ENCODE results near the gene EPHA4. TPM values are rescaled to one million over a fixed set of nuclear protein-coding genes. Genes with fewer than 3 reads are reported as not detected.

Gene EPHA4
- total RNA-seq, 2 donors from 2014 or later = 20.8 to 39.2 TPM

GRCh38 chr2:221389421-221389820 is 182.7 kb downstream of the EPHA4 start:
- DNase-seq (ENCODE audit: low spot score) = no peak
- intact Hi-C loops (cut with DNase I) = loop anchor here in 1 of 2 donors (2.0 kb wide), 1 partner anchor 67 kb away; no protein-coding TSS in a partner anchor

DNA sequence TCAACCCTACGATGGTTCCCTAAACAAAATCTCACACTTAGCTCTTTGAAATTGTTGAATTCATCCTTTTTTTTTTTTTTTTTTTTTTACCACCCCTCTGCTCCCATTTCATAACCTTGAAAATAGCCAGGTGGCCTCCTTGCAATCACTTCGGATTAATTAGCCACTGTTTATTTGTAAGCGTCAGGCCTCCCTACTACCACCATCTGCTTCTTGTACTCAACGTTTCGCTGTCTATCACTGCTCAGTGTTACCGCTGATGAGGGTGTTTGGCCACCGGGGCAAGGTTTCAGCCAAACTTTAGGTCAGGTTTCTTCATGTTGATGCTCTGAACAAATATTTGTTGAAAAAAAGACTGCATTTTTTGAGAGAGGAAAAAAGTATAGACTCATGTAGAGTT is 183.2 kb downstream of the EPHA4 start:
- no peak for DNase-seq (ENCODE audit: low spot score)
- intact Hi-C loops (cut with DNase I) = loop anchor here in 1 of 2 donors (2.0 kb wide), 1 partner anchor 66 kb away; no protein-coding TSS in a partner anchor

DNA sequence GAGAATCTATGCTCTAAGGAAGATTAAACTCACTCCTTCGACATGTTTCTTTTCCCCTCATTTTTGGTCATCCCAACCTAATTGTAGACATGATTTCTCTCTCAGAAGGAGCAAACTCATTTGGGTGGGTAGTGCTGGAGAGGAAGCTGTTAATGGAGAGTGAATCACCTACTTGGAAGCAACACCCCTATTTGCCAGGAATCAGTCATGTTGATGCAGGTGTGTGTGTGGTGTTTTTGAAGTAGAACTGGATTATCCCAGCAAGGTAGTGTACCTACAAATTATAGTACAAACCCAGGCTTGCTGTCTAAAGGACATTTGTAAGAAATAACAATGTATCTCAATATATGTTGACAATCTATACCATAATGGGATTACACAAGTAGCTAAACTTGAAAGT is 186.4 kb downstream of the EPHA4 start:
- DNase-seq (ENCODE audit: low spot score) = no peak
- intact Hi-C loops (cut with DNase I) = no loop called here

- intact Hi-C loops (cut with DNase I) = no loop called here
- DNase-seq (ENCODE audit: low spot score) = no peak
Observed at GRCh38 chr2:221381928-221382488, 190.1 kb downstream of the EPHA4 start.

- intact Hi-C loops (cut with DNase I) = no loop called here
- DNase-seq (ENCODE audit: low spot score) = no peak
Observed at GRCh38 chr2:221380686-221381085, 191.4 kb downstream of the EPHA4 start.

- DNase-seq (ENCODE audit: low spot score) = no peak
- intact Hi-C loops (cut with DNase I) = no loop called here
Observed at GRCh38 chr2:221380062-221380461, 192.0 kb downstream of the EPHA4 start.

DNA sequence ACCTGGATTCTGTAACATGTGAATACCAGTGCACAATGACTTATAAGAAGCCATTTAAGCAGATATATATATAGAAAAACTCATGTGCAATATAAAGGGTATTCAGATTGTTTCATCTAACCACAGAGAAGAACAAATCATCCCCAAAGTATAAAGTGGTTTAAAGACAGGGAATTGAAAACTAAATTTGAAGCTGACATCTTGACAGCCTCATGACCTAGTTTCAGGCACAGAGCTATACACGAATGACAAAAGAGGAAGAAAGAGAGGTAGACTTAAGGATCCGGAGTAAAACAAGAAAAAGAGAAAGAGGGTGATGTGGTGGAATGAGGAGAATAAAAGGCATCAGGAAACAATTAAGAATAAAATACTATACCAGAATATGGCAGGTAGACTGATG is 194.5 kb downstream of the EPHA4 start:
- intact Hi-C loops (cut with DNase I) = no loop called here
- no peak for DNase-seq (ENCODE audit: low spot score)

- no peak for DNase-seq (ENCODE audit: low spot score)
- intact Hi-C loops (cut with DNase I) = no loop called here
Observed at GRCh38 chr2:221377066-221377465, 195.0 kb downstream of the EPHA4 start.

DNA sequence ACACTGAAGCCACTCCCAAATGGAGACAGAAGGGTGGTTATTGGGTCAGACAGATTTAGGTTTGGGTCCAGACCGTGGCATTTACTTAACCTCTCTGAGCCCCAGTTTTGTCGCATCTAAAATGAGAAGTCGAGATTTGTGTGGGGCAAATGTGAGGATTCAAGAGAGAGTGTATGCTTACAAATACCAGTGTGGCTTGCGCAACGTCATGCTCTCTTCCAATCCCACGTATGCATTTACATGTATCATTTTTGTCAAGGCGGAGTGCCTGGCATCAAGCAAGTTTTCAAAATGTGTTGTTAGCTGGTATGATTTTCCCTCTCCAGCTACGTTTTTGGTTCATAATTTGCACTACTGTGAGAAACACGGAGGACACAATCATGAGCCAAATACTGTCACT is 197.9 kb downstream of the EPHA4 start:
- no peak for DNase-seq (ENCODE audit: low spot score)
- intact Hi-C loops (cut with DNase I) = no loop called here

DNA sequence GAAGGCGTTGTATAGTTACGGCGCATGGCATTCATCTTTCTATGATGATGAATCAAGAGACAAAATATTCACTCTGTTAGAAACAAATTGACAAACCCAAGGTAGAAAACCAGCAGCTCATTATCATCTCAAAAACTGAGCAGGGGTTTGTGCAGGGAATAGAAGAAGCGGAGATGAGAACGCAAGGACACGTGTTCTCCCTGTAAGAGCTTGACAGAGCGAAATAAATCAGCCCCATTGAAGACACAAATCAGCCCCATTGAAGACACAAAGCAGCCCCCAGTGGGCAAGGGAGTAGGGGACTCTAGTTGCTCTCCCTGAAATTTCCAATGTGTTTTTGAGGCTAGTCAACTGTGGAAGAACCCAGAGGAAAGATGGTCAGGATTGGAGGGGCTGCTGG is 199.2 kb downstream of the EPHA4 start:
- DNase-seq (ENCODE audit: low spot score) = no peak
- intact Hi-C loops (cut with DNase I) = no loop called here

- no peak for DNase-seq (ENCODE audit: low spot score)
- intact Hi-C loops (cut with DNase I) = no loop called here
Observed at GRCh38 chr2:221372159-221372884, 199.8 kb downstream of the EPHA4 start.

GRCh38 chr2:221371347-221371746 is 200.8 kb downstream of the EPHA4 start:
- no peak for DNase-seq (ENCODE audit: low spot score)

GRCh38 chr2:221370857-221371211 is 201.3 kb downstream of the EPHA4 start:
- intact Hi-C loops (cut with DNase I) = no loop called here
- no peak for DNase-seq (ENCODE audit: low spot score)

More at GRCh38 chr2:221371347-221371746, 200.8 kb downstream of the EPHA4 start:
- intact Hi-C loops (cut with DNase I) = no loop called here

- intact Hi-C loops (cut with DNase I) = no loop called here
- DNase-seq (ENCODE audit: low spot score) = no peak
Observed at GRCh38 chr2:221370076-221370856, 201.8 kb downstream of the EPHA4 start.

Measured in posterior vena cava (tissue), 2 donors.